Measurements from ENCODE around the gene CHRNA1.

The CHRNA1 gene

GRCh38 chr2:174781298-174781697, 17.0 kb upstream of the CHRNA1 start:
- ChIA-PET POLR2A (interaction anchor here (0.5 kb wide), 1 partner anchor 20 kb away, joined by 4 read pairs; no protein-coding TSS in a partner anchor), CTCF (interaction anchor here (0.9 to 3.5 kb wide), 5 partner anchors 10 to 204 kb away, joined by 3 to 24 read pairs (median 3); no protein-coding TSS in a partner anchor)
- TF ChIP-seq, protein P1, sequence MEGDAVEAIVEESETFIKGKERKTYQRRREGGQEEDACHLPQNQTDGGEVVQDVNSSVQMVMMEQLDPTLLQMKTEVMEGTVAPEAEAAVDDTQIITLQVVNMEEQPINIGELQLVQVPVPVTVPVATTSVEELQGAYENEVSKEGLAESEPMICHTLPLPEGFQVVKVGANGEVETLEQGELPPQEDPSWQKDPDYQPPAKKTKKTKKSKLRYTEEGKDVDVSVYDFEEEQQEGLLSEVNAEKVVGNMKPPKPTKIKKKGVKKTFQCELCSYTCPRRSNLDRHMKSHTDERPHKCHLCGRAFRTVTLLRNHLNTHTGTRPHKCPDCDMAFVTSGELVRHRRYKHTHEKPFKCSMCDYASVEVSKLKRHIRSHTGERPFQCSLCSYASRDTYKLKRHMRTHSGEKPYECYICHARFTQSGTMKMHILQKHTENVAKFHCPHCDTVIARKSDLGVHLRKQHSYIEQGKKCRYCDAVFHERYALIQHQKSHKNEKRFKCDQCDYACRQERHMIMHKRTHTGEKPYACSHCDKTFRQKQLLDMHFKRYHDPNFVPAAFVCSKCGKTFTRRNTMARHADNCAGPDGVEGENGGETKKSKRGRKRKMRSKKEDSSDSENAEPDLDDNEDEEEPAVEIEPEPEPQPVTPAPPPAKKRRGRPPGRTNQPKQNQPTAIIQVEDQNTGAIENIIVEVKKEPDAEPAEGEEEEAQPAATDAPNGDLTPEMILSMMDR (IDR thresholded peaks at IDR 0.05; ENCODE audit: insufficient read depth, low read length, missing control alignments), result no peak
- H3K4me3 ChIP-seq (ENCODE audit: low read depth, low read length), result no peak overlapping the region
- no peak for DNase-seq (ENCODE audit: low read depth, low spot score)

DNA sequence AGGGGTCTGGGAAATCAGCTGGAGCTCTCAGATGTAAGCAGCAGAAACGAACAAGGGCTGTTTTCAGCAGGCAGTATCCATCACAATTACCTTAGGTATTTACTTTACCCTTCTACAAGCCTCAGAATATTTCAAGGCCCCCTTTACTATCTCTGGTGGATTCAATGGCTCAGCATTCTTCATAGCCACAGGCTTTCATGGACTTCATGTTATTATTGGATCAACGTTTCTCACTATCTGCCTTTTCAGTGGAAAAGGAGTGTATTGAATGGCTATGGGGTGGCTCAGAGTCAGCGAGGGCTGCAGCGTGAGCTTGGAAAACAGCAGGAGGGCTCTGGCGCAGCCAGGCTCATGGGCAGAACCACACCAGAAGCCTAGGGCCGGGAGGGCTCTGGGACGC, 16.6 kb upstream of the CHRNA1 start:
- TF ChIP-seq, protein P1 (IDR thresholded peaks at IDR 0.05; ENCODE audit: insufficient read depth, low read length, missing control alignments), result no peak

DNA sequence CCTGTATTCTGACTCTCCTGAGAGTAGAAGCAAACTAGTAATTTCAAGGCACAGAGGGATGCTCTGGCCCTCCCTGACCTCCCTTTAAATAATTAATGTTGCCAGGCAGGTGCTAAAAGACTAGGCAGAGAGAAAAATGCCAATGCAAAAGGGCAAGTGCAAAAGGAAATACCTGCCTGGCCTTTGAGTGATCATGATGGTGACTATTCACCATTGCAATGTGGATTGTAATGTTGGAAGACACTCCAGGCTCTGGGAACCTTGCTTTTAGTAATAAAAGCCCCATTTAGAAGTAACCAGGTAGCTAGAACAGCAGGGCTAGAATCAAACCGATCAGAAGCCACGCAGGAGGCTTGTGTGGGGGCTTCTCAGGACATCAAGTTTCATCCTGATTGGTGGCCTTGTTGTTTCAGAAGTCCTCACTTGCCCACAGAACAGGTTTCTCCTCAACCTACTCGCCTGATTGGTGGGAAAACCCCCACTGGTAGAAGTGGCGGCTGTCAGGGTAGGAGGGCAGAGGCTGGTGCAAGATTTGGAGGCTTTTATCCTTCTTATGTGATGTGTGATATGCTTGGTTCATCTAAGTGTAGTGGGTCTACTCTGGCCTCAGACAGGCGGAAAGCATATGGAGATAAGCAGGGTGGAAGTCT, 16.0 kb upstream of the CHRNA1 start:
- DNase-seq (ENCODE audit: low read depth, low spot score), result no peak
- H3K4me3 ChIP-seq (ENCODE audit: low read depth, low read length), result no peak overlapping the region
- POLR2A ChIA-PET, result interaction anchor here (3.6 kb wide), 1 partner anchor 8 kb away, joined by 17 read pairs; no protein-coding TSS in a partner anchor

More for the DNA sequence above, 16.6 kb upstream of the CHRNA1 start:
- POLR2A ChIA-PET, result no interaction called here
- no peak overlapping the region for H3K4me3 ChIP-seq (ENCODE audit: low read depth, low read length)
- DNase-seq (ENCODE audit: low read depth, low spot score), result no peak
- CTCF ChIA-PET, result interaction anchor here (0.9 to 3.5 kb wide), 5 partner anchors 10 to 204 kb away, joined by 3 to 24 read pairs (median 3); no protein-coding TSS in a partner anchor

GRCh38 chr2:174779361-174779928, 15.2 kb upstream of the CHRNA1 start:
- TF ChIP-seq, protein P1 (IDR thresholded peaks at IDR 0.05; ENCODE audit: insufficient read depth, low read length, missing control alignments), result no peak
- ChIA-PET POLR2A (interaction anchor here (3.6 kb wide), 1 partner anchor 9 kb away, joined by 17 read pairs; no protein-coding TSS in a partner anchor), CTCF (interaction anchor here (0.7 to 12.4 kb wide), 6 partner anchors 8 to 1318 kb away, joined by 3 to 417 read pairs (median 4); partner anchors contain the start of gene CHRNA1)
- DNase-seq (ENCODE audit: low read depth, low spot score), result no peak
- H3K4me3 ChIP-seq (ENCODE audit: low read depth, low read length), result no peak overlapping the region

More for the DNA sequence above, 16.0 kb upstream of the CHRNA1 start:
- TF ChIP-seq, protein P1 (IDR thresholded peaks at IDR 0.05; ENCODE audit: insufficient read depth, low read length, missing control alignments), result no peak
- CTCF ChIA-PET, result interaction anchor here (0.9 to 12.4 kb wide), 9 partner anchors 9 to 205 kb away, joined by 3 to 417 read pairs (median 3); partner anchors contain the start of gene CHRNA1

DNA sequence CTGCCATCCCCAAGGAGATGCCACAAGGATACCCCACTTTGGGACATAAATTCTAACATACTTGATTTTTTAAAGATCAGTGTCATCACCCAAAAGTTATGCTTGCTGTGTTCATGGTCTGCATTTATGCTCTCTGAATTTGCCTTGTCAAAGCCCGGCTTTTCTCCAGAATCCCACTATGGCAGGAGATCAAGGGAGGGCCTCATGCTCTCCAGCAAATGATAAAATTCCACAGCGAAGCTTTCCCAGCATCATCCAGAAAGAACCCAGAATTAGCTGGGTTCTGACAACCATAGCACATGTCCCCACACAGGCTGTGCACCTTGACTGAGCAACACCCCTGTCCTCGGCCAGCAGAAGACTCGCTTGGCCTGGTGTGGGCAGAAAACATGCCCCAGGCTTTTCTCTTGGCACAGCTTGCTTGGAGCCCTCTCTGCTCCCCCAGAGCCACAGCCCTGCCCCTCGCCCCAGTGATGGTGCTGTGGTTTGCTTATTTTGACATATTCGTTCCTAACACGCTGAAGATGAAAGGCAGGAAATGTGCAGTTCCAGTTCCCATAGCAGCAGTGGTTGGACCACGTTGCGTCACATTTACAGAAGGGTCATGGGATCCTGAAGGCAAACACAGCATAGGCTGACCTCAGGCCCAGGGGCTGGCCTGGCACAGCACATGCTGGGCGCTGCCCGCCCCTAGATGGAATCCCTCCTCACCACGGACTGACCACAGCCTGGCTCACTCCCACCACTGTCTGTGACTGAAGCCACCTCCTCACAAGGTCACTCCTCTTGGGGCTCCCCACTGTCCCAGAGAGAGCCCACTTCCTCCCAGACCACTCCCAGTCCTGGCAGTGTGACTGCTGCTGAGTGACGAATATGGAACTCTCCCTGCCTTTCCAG, 14.1 kb upstream of the CHRNA1 start:
- POLR2A ChIA-PET, result interaction anchor here (1.4 to 3.6 kb wide), 2 partner anchors 10 to 58 kb away, joined by 3 to 17 read pairs; no protein-coding TSS in a partner anchor

More for the DNA sequence above, 14.1 kb upstream of the CHRNA1 start:
- TF ChIP-seq, protein P1 (IDR thresholded peaks at IDR 0.05; ENCODE audit: insufficient read depth, low read length, missing control alignments), result no peak
- peak; percentile 90 for DNase-seq (ENCODE audit: low read depth, low spot score)
- no peak overlapping the region for H3K4me3 ChIP-seq (ENCODE audit: low read depth, low read length)
- CTCF ChIA-PET, result interaction anchor here (1.0 to 12.4 kb wide), 2 partner anchors 14 to 207 kb away, joined by 4 to 417 read pairs; partner anchors contain the start of gene CHRNA1

Data from AG04449 (cell line).